A549 treated with ZK216348 at 1 μM for 4 hours (cell line): ENCODE data around the gene MRPS15. TPM values are rescaled to one million over a fixed set of nuclear protein-coding genes. Genes with fewer than 3 reads are reported as not detected.

Experiments
- total RNA-seq: library from RNA; stranded (reverse); fragments of 200-300 nt; extraction: Qiagen RNA extraction; gene quantifications from 5 replicates; pipeline ENCODE4 v1.2.3, GENCODE V29; 2022; ENCODE audit warnings: low read depth

MRPS15 gene
- 79.5 to 99.0 TPM (median 80.9 TPM) in 5 replicates for total RNA-seq

DNA sequence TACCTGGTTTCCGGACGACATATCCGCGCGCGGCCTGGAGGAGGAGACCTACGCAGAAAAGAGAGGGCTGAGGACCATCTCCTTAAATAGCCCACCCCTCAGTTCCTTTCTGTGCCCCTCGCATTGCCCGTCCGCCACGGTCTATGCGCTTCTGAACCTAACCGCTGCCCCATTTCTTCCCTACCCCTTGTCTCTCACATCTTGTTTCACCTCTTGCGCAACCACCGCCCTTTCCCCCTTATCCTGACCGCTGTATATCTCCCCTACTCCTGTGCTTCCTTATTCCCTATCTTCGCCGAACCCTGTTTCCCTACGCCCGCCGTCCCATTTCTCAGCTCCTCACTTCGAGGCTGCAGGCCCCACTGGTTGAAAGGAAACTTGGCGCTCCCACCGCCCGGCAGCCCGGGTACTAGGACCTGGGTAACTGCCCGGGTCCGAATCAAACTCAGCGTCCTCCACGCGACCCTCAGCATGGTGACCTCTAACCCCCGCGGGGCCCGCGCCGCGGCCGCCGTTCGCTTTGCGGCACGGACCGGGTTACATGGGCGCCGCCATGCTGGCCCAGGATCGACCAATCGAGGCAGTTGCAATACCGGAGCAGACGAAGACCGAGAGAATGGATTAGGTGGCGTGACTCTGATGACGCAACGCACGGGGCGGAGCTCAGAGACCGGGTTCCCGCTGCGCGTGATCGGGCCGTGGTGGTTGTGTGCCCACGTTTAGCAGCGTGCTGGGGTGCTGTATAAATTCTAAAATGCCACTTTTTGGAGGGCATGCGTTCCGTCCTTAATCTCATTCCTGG is at the start of gene MRPS15:
TSS of gene MRPS15 (minus strand) at position 582 of the 802 bp plus-strand sequence. CDS start at position 473, 109 bp downstream.

DNA sequence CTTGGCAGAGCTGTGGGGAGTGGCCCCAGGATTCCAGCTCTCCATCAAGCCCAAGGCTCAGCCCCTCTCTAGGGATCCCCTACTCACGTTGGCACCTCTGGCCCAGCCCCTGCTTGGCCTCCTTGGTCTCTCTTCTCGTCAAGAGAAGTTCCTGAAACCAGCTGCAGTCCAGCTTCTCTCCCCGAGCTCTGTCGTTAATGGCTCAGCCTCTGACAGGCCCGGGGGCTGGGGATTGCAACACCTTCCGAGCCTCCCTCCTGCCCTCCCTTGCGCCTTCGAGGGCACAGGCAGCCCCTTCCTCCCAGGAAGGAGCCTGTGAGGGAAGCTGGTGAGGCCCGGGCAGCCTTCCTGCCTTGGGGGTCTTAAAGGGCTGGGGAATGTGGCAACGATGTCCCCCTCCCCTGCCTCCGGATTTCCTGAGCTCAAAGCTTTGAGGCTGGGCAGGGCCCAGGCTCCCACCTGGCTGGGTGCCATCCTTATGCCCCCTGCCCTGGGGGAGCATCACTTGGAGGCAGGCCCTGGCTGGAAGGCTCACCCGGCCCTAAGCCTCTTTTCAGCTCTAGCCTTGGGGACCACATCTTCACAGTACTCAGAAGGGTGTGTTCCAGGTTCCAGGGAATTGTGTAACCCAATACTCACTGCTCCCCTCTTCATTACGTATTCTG is 18.7 kb upstream of the MRPS15 start, which contains the start of gene CSF3R:
TSS of gene CSF3R (minus strand) at position 190 of the 665 bp plus-strand sequence. CDS start 3,417 bp downstream, outside the sequence.

DNA sequence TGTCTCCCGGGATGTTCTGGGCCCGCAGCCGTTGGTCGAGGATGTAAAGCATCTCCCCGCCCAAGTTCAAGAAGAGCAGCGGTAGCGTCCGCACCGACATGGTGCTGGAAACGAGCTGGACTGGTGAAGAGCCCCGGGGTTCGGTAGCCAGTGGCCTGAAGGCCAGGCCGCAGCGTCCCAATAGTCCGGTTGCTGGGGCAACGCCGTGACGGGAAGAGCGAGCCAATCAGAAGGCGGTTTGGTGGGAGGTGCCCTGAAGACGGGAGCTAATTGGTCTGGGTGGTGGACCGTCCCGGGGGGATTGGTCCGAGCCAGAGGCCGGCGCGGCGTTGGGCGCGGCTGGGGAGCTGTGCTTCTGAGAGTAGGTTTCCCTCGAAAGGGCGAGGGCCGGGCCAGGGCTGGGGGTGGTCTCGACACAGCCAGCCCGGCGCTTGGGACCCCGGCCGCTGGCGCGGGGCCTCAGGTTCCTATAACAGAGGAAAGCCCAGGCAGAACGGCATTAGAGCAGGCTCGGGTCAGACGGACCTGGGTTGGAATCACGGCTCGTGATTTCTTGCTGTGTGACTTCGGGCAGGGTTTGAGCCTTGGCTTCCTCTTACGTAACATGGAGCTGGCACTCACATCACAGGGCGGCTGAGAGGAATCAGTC is 13.8 kb downstream of the MRPS15 start, which contains the start of gene OSCP1:
TSS of gene OSCP1 (minus strand) at position 182 of the 649 bp plus-strand sequence. CDS start at position 100, 82 bp downstream.

Other genes with a start within 250 kb of the MRPS15 start
- gene THRAP3, start 239.9 kb downstream of the MRPS15 start, total RNA-seq, result 60.8 to 76.1 TPM (median 70.3 TPM) in 5 replicates
- 1.2 to 2.8 TPM (median 2.1 TPM) in 5 replicates for gene SH3D21, start 158.0 kb downstream of the MRPS15 start, total RNA-seq
- 6.7 to 27.6 TPM (median 24.8 TPM) in 5 replicates for gene EVA1B, start 140.7 kb downstream of the MRPS15 start, total RNA-seq
- gene STK40, start 78.5 kb downstream of the MRPS15 start, total RNA-seq, result 6.9 to 12.5 TPM (median 10.5 TPM) in 5 replicates
- gene LSM10, start 66.5 kb downstream of the MRPS15 start, total RNA-seq, result 30.6 to 46.9 TPM (median 45.1 TPM) in 5 replicates
- 4.4 to 6.1 TPM (median 5.4 TPM) in 5 replicates for gene OSCP1, start 13.9 kb downstream of the MRPS15 start, total RNA-seq
- gene CSF3R, start 18.5 kb upstream of the MRPS15 start, total RNA-seq, result not detected in 5 replicates